Right cardiac atrium (tissue), 5 donors: ENCODE measurements around the gene CRADD. TPM values are rescaled to one million over a fixed set of nuclear protein-coding genes. Genes with fewer than 3 reads are reported as not detected.

Experiments
- ATAC-seq, 2 donors: fragments of 200-7000 bp; cut with Tn5 transposase; one replicate each; pipeline versions ENCODE4 v1.8.0 to v1.9.1; 2020; ENCODE audit warnings: moderate library complexity in 2 of 2, mild to moderate bottlenecking in 1 of 2
- DNase-seq, 3 donors: peaks; one replicate each; pipeline ENCODE4 v3.0.0-alpha.2; 2020
- H3K27ac ChIP-seq: one replicate; pipeline ENCODE4 v1.5.1; 2013; ENCODE audit warnings: mild to moderate bottlenecking, low read length, control low read depth, moderate library complexity
- H3K27me3 ChIP-seq: one replicate; pipeline ENCODE4 v1.6.1; 2013; ENCODE audit not compliant: control insufficient read depth, insufficient read depth
- H3K4me1 ChIP-seq: one replicate; pipeline ENCODE4 v1.6.1; 2013; ENCODE audit warnings: low read length; ENCODE audit not compliant: control insufficient read depth, insufficient read depth
- H3K4me3 ChIP-seq: one replicate; pipeline ENCODE4 v1.5.1; 2013; ENCODE audit warnings: low read length, control low read depth
- H3K9me3 ChIP-seq: one replicate; pipeline ENCODE4 v1.6.1; 2013; ENCODE audit warnings: low read length; ENCODE audit not compliant: control insufficient read depth
- WGBS: extraction: QIAGEN DNeasy Blood & Tissue Kit; methylation state at CpG from one replicate; pipeline ENCODE4 v1.1.7; 2013; 5-methylcytosine and 5-hydroxymethylcytosine counted together
- intact Hi-C, 4 donors: fragments of 100-400 bp; cut with DNase I; formaldehyde crosslinking; loops; one replicate each; pipeline versions ENCODE4 v1.11.0 to v1.14.0; 2022 to 2023
- polyA plus RNA-seq: library from polyadenylated mRNA; stranded (reverse); fragments of 200-250 nt; gene quantifications from one replicate; pipeline ENCODE4 v1.2.3, GENCODE V29; 2013
- total RNA-seq, 4 donors: library from RNA; stranded (reverse); fragmentation: NEBNext Ultra II Directional; extraction: Animal tissue kit (Norgen Biotek cat#: 25700); gene quantifications; one replicate each; pipeline ENCODE4 v1.2.1, GENCODE V29; 2021
- donor health status: healthy with polysubstance abuse.
- donor health status: DM: no; HTN: yes; CAD: no.
- donor health status: DM: no; HTN: no; CAD: no.
- donor health status: DM: no; HTN: yes; CAD: no; lungs with severe emphysema.
- donor health status: DM: yes; HTN: yes; CAD: no.

The CRADD gene
- total and polyA plus RNA-seq, 5 donors = 29.1 to 45.7 (median 37.8) TPM

- ATAC-seq (no peak), DNase-seq (no peak)
- Histone ChIP-seq H3K27ac (no peak overlapping the region), H3K9me3 (no peaks in the 10 kb centered on the region), H3K27me3 (no peaks in the 10 kb centered on the region), H3K4me3 (no peak overlapping the region), H3K4me1 (no peaks in the 10 kb centered on the region)
- intact Hi-C loops = no loop called here
- 75% methylated on average over 8 of the region's 8 CpGs for WGBS
Measured at GRCh38 chr12:93944201-93944600, 267.0 kb downstream of the CRADD start.

Other genes with a start within 250 kb of the CRADD start
- 10 to 100 TPM; 80.7 to 95.2 (median 88.5) TPM for gene UBE2N, start 235.4 kb upstream of the CRADD start, total RNA-seq
- gene UBE2N, start 235.4 kb upstream of the CRADD start, polyA plus RNA-seq = 79.2 TPM
- 10 to 100 TPM; 45.8 to 58.7 (median 50.3) TPM for gene MRPL42, start 209.9 kb upstream of the CRADD start, total RNA-seq
- 36.1 TPM for gene MRPL42, start 209.9 kb upstream of the CRADD start, polyA plus RNA-seq
- gene SOCS2, start 104.7 kb upstream of the CRADD start, total RNA-seq = 10 to 100 TPM; 11.3 to 19.1 (median 14.6) TPM
- 16.9 TPM for gene SOCS2, start 104.7 kb upstream of the CRADD start, polyA plus RNA-seq